ENCODE results near the gene E4F1. TPM values are rescaled to one million over a fixed set of nuclear protein-coding genes. Genes with fewer than 3 reads are reported as not detected.

Gene E4F1
- total and polyA plus RNA-seq, 2 of the 13 experiments (the other 11 are each of a cell fraction or from before 2014, with no cell fraction given) = 13.8 to 19.5 TPM

DNA sequence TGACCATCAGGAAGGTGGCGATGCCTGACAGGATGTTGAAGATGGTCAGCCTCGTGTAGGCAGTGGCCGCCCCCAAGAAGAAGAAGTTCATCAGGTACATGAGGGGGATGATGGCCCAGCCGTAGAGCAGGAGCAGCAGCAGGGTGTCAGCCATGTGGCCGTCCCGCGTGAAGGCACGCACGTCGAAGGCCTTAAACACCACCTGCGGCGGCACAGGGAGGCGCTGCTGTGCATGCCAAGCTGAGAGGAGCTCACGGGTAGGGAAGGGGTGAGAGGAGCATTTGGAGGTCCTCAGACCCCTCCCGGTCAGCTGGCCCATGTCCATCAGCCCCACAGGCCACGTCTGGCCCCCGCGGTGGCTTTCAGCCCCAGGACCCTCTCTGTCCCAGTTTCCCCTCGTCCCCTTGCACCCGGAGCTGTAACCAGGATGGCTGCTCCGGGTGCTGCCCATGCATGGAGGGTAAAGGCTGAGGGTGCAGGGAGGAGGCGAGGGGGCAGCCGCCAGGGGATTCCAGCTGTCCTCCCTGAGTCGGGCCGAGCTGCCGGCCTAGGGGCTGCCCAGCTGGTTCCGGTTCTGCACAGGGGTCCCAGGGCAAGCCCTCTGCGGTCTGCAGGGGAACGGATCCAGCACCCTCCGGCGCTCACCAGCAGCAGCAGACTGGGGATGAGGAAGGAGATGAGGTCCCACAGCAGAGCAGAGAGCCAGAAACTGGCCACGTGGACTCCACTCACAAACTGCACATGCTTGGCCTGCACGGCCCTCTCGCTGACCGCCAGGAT is 61.6 kb downstream of the E4F1 start:
- TF ChIP-seq, protein P1, sequence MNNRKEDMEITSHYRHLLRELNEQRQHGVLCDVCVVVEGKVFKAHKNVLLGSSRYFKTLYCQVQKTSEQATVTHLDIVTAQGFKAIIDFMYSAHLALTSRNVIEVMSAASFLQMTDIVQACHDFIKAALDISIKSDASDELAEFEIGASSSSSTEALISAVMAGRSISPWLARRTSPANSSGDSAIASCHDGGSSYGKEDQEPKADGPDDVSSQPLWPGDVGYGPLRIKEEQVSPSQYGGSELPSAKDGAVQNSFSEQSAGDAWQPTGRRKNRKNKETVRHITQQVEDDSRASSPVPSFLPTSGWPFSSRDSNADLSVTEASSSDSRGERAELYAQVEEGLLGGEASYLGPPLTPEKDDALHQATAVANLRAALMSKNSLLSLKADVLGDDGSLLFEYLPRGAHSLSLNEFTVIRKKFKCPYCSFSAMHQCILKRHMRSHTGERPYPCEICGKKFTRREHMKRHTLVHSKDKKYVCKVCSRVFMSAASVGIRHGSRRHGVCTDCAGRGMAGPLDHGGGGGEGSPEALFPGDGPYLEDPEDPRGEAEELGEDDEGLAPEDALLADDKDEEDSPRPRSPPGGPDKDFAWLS (CRISPR knock-in tag; IDR thresholded peaks at IDR 0.05; ENCODE audit: borderline replicate concordance) = no peak
- TF ChIP-seq, protein P2, sequence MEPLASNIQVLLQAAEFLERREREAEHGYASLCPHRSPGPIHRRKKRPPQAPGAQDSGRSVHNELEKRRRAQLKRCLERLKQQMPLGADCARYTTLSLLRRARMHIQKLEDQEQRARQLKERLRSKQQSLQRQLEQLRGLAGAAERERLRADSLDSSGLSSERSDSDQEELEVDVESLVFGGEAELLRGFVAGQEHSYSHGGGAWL (CRISPR knock-in tag; IDR thresholded peaks at IDR 0.05) = no peak
- TF ChIP-seq, protein P3, sequence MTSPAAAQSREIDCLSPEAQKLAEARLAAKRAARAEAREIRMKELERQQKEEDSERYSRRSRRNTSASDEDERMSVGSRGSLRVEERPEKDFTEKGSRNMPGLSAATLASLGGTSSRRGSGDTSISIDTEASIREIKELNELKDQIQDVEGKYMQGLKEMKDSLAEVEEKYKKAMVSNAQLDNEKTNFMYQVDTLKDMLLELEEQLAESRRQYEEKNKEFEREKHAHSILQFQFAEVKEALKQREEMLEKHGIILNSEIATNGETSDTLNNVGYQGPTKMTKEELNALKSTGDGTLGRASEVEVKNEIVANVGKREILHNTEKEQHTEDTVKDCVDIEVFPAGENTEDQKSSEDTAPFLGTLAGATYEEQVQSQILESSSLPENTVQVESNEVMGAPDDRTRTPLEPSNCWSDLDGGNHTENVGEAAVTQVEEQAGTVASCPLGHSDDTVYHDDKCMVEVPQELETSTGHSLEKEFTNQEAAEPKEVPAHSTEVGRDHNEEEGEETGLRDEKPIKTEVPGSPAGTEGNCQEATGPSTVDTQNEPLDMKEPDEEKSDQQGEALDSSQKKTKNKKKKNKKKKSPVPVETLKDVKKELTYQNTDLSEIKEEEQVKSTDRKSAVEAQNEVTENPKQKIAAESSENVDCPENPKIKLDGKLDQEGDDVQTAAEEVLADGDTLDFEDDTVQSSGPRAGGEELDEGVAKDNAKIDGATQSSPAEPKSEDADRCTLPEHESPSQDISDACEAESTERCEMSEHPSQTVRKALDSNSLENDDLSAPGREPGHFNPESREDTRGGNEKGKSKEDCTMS (CRISPR knock-in tag; conservative IDR thresholded peaks at IDR 0.05) = no peak
- TF ChIP-seq ZFP1 (CRISPR knock-in tag; IDR thresholded peaks at IDR 0.05) (no peak), NFE2L1 (CRISPR knock-in tag; IDR thresholded peaks at IDR 0.05; ENCODE audit: borderline replicate concordance) (no peak), THAP11 (CRISPR knock-in tag; IDR thresholded peaks at IDR 0.05) (no peak), ZNF563 (CRISPR knock-in tag; IDR thresholded peaks at IDR 0.05) (no peak), MEIS1 (CRISPR knock-in tag; IDR thresholded peaks at IDR 0.05; ENCODE audit: borderline replicate concordance) (no peak), FOXM1 (CRISPR knock-in tag; IDR thresholded peaks at IDR 0.05) (no peak), ZNF558 (CRISPR knock-in tag; IDR thresholded peaks at IDR 0.05; ENCODE audit: borderline replicate concordance) (no peak), KDM4B (CRISPR knock-in tag; IDR thresholded peaks at IDR 0.05) (no peak), ASH2L (IDR thresholded peaks at IDR 0.05; ENCODE audit: insufficient read length, low read depth, low read length) (no peak), DNMT1 (CRISPR knock-in tag; IDR thresholded peaks at IDR 0.05) (no peak)
- TF ChIP-seq, protein P4, sequence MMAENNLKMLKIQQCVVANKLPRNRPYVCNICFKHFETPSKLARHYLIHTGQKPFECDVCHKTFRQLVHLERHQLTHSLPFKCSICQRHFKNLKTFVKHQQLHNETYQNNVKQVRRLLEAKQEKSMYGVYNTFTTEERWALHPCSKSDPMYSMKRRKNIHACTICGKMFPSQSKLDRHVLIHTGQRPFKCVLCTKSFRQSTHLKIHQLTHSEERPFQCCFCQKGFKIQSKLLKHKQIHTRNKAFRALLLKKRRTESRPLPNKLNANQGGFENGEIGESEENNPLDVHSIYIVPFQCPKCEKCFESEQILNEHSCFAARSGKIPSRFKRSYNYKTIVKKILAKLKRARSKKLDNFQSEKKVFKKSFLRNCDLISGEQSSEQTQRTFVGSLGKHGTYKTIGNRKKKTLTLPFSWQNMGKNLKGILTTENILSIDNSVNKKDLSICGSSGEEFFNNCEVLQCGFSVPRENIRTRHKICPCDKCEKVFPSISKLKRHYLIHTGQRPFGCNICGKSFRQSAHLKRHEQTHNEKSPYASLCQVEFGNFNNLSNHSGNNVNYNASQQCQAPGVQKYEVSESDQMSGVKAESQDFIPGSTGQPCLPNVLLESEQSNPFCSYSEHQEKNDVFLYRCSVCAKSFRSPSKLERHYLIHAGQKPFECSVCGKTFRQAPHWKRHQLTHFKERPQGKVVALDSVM (CRISPR knock-in tag; IDR thresholded peaks at IDR 0.05) = no peak
- TF ChIP-seq, protein P5, sequence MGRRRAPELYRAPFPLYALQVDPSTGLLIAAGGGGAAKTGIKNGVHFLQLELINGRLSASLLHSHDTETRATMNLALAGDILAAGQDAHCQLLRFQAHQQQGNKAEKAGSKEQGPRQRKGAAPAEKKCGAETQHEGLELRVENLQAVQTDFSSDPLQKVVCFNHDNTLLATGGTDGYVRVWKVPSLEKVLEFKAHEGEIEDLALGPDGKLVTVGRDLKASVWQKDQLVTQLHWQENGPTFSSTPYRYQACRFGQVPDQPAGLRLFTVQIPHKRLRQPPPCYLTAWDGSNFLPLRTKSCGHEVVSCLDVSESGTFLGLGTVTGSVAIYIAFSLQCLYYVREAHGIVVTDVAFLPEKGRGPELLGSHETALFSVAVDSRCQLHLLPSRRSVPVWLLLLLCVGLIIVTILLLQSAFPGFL (CRISPR knock-in tag; IDR thresholded peaks at IDR 0.05) = no peak
- intact Hi-C loops (cut with micrococcal nuclease; ENCODE audit: unreplicated experiment) = no loop called here
- CTCF ChIA-PET (ENCODE audit: low intra/inter-chr PET ratio, low total read pairs) = no interaction called here
- in situ Hi-C loops (cut with HindIII; ENCODE audit: extremely low pct_ligation_motif_present, low pct_unique_long_range_greater_than_20kb) = no loop called here
- Histone ChIP-seq H2AFZ (ENCODE audit: low read length) (no peak overlapping the region), H4K20me1 (ENCODE audit: insufficient read depth, low read length) (no peaks in the 10 kb centered on the region), H3K79me2 (ENCODE audit: insufficient read depth, low read length) (no peaks in the 10 kb centered on the region), H3K4me1 (ENCODE audit: insufficient read depth, low read length) (no peaks in the 10 kb centered on the region), H3K27me3 (ENCODE audit: control insufficient read depth in 1 of 2, insufficient read depth in 2 of 2, low read length in 2 of 2) (peaks cover 32 to 80% of the 10 kb centered on the region in 2 experiments; a peak in 4 of 5 replicates), H3K36me3 (replicated peaks in 1 of 2; ENCODE audit: control insufficient read depth in 1 of 2, insufficient read depth in 2 of 2, low read length in 2 of 2) (no peaks in the 10 kb centered on the region), H3K9me3 (ENCODE audit: low read length) (no peaks in the 10 kb centered on the region), H3K9ac (ENCODE audit: insufficient read depth, low read depth, low read length) (no peak overlapping the region), H3K27ac (ENCODE audit: extremely low read length, insufficient read depth, low read length) (no peak overlapping the region), H3K4me3 (replicated peaks in 1 of 3; ENCODE audit: insufficient read depth in 1 of 3, low read depth in 2 of 3, low read length in 3 of 3) (no peak overlapping the region; a peak in 1 of 6 replicates), H3K4me2 (ENCODE audit: low read depth, low read length) (no peak overlapping the region)
- no peak for ATAC-seq
- POLR2A ChIA-PET = no interaction called here
- no peak for DNase-seq (ENCODE audit: low spot score)
- FAIRE-seq = no peak
- BruUV-seq (replicated peaks) = no TSS peak
- 73% methylated on average over 15 of the region's 35 CpGs for WGBS (ENCODE audit: low lambda C conversion rate)
